H1 (cell line): ENCODE measurements around the gene SARNP. TPM values are rescaled to one million over a fixed set of nuclear protein-coding genes. Genes with fewer than 3 reads are reported as not detected.

Experiments
- BACH1 ChIP-seq: IDR thresholded peaks from 2 replicates; pipeline ENCODE4 v1.6.1; 2012; ENCODE audit warnings: low read length, improper control_type of control experiment
- GABPA ChIP-seq: IDR thresholded peaks from 2 replicates; pipeline ENCODE4 v1.6.1; 2011; ENCODE audit warnings: mild to moderate bottlenecking, low read length, moderate library complexity, borderline replicate concordance; ENCODE audit not compliant: insufficient read depth
- KDM1A ChIP-seq: fragments of 200-600, 300-600 bp; sonication (generic); IDR thresholded peaks from 2 replicates; pipeline ENCODE4 v1.7.1; 2016; ENCODE audit warnings: mild to moderate bottlenecking, low read length, borderline replicate concordance
- POLR2AphosphoS5 ChIP-seq: IDR thresholded peaks from 2 replicates; pipeline ENCODE4 v1.6.1; 2011; ENCODE audit warnings: low read depth, low read length
- RAD21 ChIP-seq, 2 experiments: IDR thresholded peaks in 1 of 2; conservative IDR thresholded peaks in 1 of 2; 2 replicates each; pipeline ENCODE4 v1.6.1; 2011; ENCODE audit warnings: low read depth in 2 of 2, low read length in 2 of 2, improper control_type of control experiment in 1 of 2, inconsistent platforms in 1 of 2, mild to moderate bottlenecking in 1 of 2, moderate library complexity in 1 of 2
- RFX5 ChIP-seq: IDR thresholded peaks from 2 replicates; pipeline ENCODE4 v1.6.1; 2011; ENCODE audit warnings: low read depth, low read length, improper control_type of control experiment, borderline replicate concordance
- RNF2 ChIP-seq: fragments of 200-900, 300-1000 bp; sonication (generic); IDR thresholded peaks from 2 replicates; pipeline ENCODE4 v1.7.1; 2016; ENCODE audit warnings: borderline replicate concordance, low read depth, mild to moderate bottlenecking, antibody characterized with exemption, low read length; ENCODE audit not compliant: poor library complexity, severe bottlenecking; ENCODE audit errors: missing control alignments
- TAF7 ChIP-seq: optimal IDR thresholded peaks from 2 replicates; pipeline ENCODE3; 2011; ENCODE audit warnings: low read depth, mild to moderate bottlenecking, inconsistent platforms, low read length, moderate library complexity, borderline replicate concordance
- polyA plus RNA-seq, 7 experiments: library from polyadenylated mRNA; depleted of rRNA in 3 of 7; stranded (reverse) in 5 of 7; unstranded in 2 of 7; fragments of >200 nt in 5 of 7; fragments of 200-250 nt in 2 of 7; gene quantifications; 1 replicate in 5 of 7; 2 replicates in 1 of 7; 4 replicates in 1 of 7; pipeline versions ENCODE4 v1.2.1 to v1.2.3, GENCODE V29; 2011 to 2013; ENCODE audit warnings: missing spikeins in 2 of 7, mixed read lengths in 2 of 7
- total RNA-seq: library from RNA; stranded (reverse); fragmentation: NEBNext Ultra II Directional; extraction: Animal tissue kit (Norgen Biotek cat#: 25700); gene quantifications from 2 replicates; pipeline ENCODE4 v1.2.1, GENCODE V29; 2021

The SARNP gene
- total and polyA plus RNA-seq, 2 of the 8 experiments (the other 6 are each of a cell fraction or from before 2014, with no cell fraction given) = 114 to 226 TPM

DNA sequence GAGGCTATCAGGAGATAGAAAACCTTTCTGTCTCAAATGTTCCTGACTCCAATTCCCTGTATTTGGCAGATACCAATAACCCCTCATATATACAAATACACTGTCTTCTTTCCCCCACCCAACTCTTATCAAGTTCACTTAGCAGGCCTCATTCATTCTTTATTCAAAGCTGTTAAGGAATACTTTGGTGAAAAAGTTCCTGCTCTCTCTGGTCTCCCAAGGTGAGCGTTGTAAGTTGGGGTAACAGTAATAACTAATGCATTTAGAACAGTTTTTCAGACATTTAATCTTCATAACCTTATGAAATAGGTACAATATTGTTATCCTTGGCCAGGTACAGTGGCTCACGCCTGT lies 78.5 kb downstream of the SARNP start (continued):
- TF ChIP-seq RFX5 (no peak), TAF7 (no peak), RNF2 (no peak), POLR2AphosphoS5 (no peak), KDM1A (no peak), BACH1 (no peak), GABPA (no peak), RAD21 (IDR thresholded peaks at IDR 0.05 in 1 of 2, conservative IDR thresholded peaks at IDR 0.05 in 1 of 2; ENCODE audit: low read depth in 2 of 2, low read length in 2 of 2) (no peak)
